ENCODE results near the gene CDH12.

Gene CDH12

DNA sequence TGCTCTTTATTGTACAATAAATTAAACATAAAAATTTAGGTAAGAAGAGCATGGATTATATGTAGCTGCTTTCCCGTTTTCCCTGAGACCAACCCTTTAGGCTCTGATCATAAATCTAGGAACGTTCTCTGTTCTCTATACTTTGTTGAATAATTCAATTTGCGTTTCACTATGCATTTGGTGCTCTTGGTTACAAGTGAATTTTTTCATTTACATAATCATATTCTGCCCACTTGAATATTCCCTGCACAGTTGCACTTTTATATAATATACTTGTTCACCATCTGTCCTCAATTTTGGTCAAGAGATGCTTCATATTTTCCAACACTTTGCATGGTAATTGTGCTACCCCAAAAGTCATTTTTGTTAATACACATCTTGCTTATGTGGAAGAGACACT, 741.8 kb downstream of the CDH12 start:
- no peak for FAIRE-seq
- TF ChIP-seq, protein P1, sequence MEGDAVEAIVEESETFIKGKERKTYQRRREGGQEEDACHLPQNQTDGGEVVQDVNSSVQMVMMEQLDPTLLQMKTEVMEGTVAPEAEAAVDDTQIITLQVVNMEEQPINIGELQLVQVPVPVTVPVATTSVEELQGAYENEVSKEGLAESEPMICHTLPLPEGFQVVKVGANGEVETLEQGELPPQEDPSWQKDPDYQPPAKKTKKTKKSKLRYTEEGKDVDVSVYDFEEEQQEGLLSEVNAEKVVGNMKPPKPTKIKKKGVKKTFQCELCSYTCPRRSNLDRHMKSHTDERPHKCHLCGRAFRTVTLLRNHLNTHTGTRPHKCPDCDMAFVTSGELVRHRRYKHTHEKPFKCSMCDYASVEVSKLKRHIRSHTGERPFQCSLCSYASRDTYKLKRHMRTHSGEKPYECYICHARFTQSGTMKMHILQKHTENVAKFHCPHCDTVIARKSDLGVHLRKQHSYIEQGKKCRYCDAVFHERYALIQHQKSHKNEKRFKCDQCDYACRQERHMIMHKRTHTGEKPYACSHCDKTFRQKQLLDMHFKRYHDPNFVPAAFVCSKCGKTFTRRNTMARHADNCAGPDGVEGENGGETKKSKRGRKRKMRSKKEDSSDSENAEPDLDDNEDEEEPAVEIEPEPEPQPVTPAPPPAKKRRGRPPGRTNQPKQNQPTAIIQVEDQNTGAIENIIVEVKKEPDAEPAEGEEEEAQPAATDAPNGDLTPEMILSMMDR (IDR thresholded peaks at IDR 0.05; ENCODE audit: insufficient read depth, missing control alignments): no peak

DNA sequence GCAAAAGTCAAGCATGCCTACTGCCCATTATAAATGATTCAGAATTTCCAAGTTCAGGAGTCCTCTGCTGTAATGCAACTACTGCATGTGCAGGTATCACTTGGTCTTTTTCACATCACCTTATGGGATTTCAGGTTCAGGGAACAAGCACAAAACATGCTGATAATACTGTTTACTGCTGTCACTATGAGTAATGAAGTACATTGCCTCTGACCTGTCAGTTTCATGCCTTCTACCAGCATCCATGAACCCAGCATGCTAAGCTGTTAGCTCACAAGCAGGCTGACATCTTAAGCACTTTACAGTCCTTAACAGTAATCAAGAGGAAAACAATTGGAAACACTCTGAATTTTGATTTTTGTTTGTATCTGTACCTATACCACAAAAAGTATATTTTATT, 743.8 kb downstream of the CDH12 start:
- FAIRE-seq (no peak), DNase-seq (ENCODE audit: insufficient read length, low spot score) (no peak)
- TF ChIP-seq, protein P1 (IDR thresholded peaks at IDR 0.05; ENCODE audit: insufficient read depth, missing control alignments): no peak

More for the DNA sequence above, 741.8 kb downstream of the CDH12 start:
- no peak for DNase-seq (ENCODE audit: insufficient read length, low spot score)

DNA sequence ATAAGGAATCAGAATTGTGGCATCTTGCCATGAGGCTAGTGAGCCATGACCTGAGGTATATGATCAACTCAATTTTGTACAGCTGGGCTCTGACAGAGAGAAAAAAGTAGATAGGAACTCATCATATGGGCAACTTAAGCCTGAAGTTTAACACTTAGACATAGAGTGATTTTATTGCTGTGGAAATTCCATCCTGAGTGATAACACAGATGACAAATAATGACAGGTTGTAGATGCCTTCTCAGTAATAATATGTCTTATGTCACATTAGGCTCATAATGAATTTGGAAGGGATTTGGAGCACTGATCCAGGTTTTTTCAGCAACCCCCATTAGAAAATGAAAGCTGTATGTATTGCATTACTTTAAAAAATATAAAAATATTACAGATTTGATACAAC, 744.6 kb downstream of the CDH12 start:
- TF ChIP-seq, protein P1 (IDR thresholded peaks at IDR 0.05; ENCODE audit: insufficient read depth, missing control alignments): no peak
- FAIRE-seq (no peak), DNase-seq (ENCODE audit: insufficient read length, low spot score) (no peak)

DNA sequence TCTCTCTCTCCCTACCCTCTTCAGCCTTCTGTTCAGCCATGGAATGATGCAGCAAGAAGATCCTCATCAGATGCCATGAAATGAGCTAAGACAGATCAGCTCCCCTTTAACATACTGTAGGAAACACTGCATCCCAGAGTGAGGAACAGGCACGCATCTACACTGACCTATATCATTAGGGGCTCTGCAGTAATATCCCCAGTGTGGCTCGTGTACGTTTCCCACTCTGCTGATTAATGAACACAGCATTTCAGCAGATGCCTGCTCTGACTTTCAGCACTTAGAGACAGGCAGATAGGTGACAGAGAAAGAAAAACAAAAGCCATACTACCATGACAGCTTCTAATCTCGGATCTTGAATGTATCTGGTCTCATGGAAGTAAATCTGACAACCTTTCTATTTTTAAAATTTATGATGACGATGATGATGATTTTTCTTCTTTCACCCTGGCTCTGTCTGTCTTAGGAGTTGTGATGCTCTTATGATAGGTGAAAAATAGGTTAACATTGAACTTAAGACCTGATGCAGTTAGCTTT, 750.3 kb downstream of the CDH12 start:
- TF ChIP-seq, protein P1 (IDR thresholded peaks at IDR 0.05; ENCODE audit: insufficient read depth, missing control alignments): no peak
- DNase-seq (ENCODE audit: insufficient read length, low spot score): no peak
- no peak for FAIRE-seq

DNA sequence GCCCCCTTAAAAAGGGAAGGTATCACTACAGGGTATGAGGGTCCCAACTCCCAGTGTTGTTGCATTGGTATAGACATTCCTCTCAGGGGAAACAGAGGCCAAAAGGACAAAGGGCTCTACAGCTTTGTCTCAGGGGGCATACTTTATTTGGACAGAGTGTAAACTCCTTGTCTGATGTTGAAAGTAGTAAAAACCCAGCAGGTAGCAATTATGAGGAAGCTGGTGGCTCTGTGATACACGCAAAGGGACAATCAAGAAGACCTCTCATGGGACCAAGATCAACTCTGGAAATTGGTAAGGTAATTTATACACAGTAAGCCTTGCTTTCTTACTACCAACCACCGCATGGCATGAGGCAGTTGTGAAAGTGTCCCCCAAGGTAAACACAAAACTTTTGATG, 764.6 kb downstream of the CDH12 start:
- FAIRE-seq (no peak), DNase-seq (ENCODE audit: insufficient read length, low spot score) (no peak)
- TF ChIP-seq, protein P1 (IDR thresholded peaks at IDR 0.05; ENCODE audit: insufficient read depth, missing control alignments): no peak

DNA sequence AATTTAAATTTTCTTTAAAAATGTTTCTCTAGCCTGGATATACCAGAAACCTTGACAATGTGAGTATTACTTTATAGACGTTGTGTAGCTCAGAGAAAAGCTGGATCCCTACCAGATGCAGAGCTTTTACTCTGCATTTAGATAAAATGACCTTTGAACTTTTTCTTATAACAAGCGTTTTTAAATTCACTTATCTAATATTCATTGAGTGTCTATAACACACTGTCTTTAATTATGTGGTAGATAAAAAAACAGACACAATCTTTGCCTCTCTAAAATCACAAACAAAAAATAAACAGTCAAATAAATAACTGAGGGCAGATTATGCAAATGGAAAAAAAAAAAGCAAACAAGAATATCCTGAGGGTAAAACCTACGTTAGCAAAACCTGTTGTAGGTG, 773.6 kb downstream of the CDH12 start:
- FAIRE-seq: no peak
- TF ChIP-seq, protein P1 (IDR thresholded peaks at IDR 0.05; ENCODE audit: insufficient read depth, missing control alignments): no peak
- DNase-seq (ENCODE audit: insufficient read length, low spot score): no peak

DNA sequence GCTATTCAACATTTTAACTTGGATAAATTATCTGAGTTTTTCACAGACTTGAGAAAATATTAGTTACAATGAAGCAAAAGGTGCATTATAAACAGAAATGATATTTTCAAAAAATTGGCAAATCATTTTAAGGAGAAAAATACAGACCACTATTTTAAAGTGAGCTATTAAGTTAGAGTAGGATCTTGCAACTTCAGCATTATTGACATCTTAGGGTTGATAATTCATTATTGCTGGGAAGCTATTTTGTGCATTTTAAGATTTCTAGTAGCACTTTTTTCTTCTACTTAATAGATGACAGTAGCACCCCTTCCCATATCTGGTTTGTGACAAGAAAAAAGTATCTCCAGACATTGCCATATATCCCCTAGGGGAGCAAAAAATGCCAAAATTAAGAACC, 774.1 kb downstream of the CDH12 start:
- DNase-seq (ENCODE audit: insufficient read length, low spot score) (no peak), FAIRE-seq (no peak)
- TF ChIP-seq, protein P1 (IDR thresholded peaks at IDR 0.05; ENCODE audit: insufficient read depth, missing control alignments): no peak

Data from D721Med (cell line).